ENCODE data around the gene SCIN.
A peak's percentile ranks its signal among the peaks of the same experiment; 100 is the strongest.
"Not testable (repeated sequence)": the region's sequence is repeated elsewhere in the genome, so short reads cannot be mapped to it uniquely, and the experiment has no call there.

The SCIN gene

GRCh38 chr7:12554872-12555271 lies 15.6 kb upstream of the SCIN start:
- no peak for DNase-seq (ENCODE audit: low spot score in 2 of 2)
- Mint-ChIP-seq H3K9me3 (peaks cover 3% of the 10 kb centered on the region), H3K4me1 (no peaks in the 10 kb centered on the region), H3K27ac (no peak overlapping the region), H3K4me3 (no peak overlapping the region), H3K36me3 (no peaks in the 10 kb centered on the region)
- no peak for ATAC-seq

- not testable (repeated sequence) for H3K4me1 Mint-ChIP-seq; H3K36me3 Mint-ChIP-seq; H3K27ac Mint-ChIP-seq; DNase-seq (ENCODE audit: low spot score in 2 of 2); H3K9me3 Mint-ChIP-seq; ATAC-seq; H3K4me3 Mint-ChIP-seq
These were observed 14.8 kb upstream of the SCIN start for GRCh38 chr7:12555695-12556094.

GRCh38 chr7:12556139-12556792 lies 14.3 kb upstream of the SCIN start:
- H3K36me3 Mint-ChIP-seq; H3K9me3 Mint-ChIP-seq; ATAC-seq; H3K4me3 Mint-ChIP-seq; H3K4me1 Mint-ChIP-seq; DNase-seq (ENCODE audit: low spot score in 2 of 2); H3K27ac Mint-ChIP-seq: not testable (repeated sequence)

- Mint-ChIP-seq H3K4me3 (no peak overlapping the region), H3K27ac (no peak overlapping the region), H3K4me1 (no peaks in the 10 kb centered on the region), H3K9me3 (peaks cover 3% of the 10 kb centered on the region), H3K36me3 (no peaks in the 10 kb centered on the region)
- DNase-seq (ENCODE audit: low spot score in 2 of 2) (no peak), ATAC-seq (no peak)
These were observed 13.2 kb upstream of the SCIN start for GRCh38 chr7:12557282-12557681.

DNA sequence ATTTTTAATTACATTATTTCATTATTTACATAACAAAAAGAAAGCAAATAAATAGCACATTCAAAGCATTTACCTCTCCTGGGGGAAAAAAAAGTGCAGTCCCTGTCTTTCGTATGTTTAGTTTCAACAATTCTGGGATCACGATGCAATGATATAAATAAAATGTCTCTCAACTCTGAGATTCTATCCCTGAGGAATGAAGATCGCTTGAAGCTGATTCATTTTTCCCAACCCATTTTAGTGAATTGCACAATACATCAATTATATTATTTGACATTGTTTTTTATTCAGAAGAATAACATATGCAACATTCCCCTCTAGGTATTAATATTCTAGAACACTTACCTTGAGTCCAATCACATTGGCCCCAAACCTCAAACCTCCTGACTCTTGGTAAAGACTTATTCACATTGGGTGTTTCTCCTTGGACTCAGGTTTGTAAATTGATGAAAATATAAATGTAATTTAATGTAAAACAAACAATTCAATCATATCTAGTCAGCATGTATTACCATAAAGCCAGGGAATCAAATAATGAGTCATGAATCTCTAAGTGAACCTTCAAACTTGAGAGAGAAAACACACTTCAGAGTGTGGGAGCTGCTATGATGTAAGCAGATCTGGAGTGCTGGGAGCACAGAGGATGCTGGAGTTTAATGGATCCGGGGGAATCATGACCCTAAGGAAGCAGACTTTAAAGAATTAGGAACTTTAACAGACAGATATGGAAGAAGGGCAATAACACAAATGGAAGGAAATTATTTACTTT lies 5.3 kb upstream of the SCIN start:
- DNase-seq (ENCODE audit: low spot score in 2 of 2), result no peak
- H3K4me1 Mint-ChIP-seq, result peaks cover 4% of the 10 kb centered on the region
- H3K4me3 Mint-ChIP-seq, result no peak overlapping the region

DNA sequence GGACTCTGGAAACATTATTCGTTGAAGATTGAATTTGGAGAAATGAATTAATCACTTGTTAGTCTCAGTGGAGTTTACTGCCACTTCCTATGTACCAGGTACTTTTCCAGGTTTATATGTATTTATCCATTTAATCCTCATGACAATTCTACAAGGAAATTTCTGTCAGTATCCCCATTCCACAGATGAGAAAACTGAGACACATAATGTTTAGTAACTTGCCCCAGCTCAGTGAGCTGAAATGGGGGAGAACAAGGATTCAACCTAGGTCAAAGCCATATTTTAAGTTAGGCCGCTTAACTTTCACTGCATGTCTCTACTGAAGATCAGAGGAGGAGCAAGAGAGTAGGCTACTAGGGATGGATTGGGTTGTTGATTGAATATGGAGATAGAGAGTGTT lies 4.6 kb upstream of the SCIN start:
- peaks cover 9% of the 10 kb centered on the region for H3K4me1 Mint-ChIP-seq
- no peak overlapping the region for H3K27ac Mint-ChIP-seq
- DNase-seq (ENCODE audit: low spot score in 2 of 2), result no peak
- no peak for ATAC-seq
- no peak overlapping the region for H3K4me3 Mint-ChIP-seq
- no peaks in the 10 kb centered on the region for H3K9me3 Mint-ChIP-seq
- H3K36me3 Mint-ChIP-seq, result no peaks in the 10 kb centered on the region

More for the DNA sequence above, 5.3 kb upstream of the SCIN start:
- Mint-ChIP-seq H3K9me3 (no peaks in the 10 kb centered on the region), H3K36me3 (no peaks in the 10 kb centered on the region), H3K27ac (no peak overlapping the region)
- no peak for ATAC-seq

DNA sequence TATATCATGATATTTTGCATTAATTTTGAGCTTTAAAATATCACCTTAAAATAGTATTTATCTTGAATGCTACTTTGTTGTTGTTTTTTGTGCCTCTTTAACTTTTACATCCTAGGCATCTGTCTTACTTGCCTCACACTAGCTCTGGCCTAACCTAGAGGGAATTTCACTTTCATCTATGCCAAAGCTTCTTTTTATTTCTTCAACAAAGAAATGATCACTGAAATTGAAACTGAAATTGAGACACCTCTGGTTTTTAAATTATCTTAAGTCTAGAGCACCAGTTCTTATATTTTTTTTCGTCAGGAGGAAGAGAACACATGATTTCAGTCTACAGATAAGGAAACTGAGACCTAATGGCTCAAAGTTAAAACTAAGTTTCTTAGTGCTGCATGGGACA lies 3.5 kb upstream of the SCIN start:
- ATAC-seq (no peak), DNase-seq (ENCODE audit: low spot score in 2 of 2) (no peak)
- Mint-ChIP-seq H3K9me3 (no peaks in the 10 kb centered on the region), H3K4me1 (peaks cover 9% of the 10 kb centered on the region), H3K4me3 (no peak overlapping the region), H3K27ac (no peak overlapping the region), H3K36me3 (no peaks in the 10 kb centered on the region)

DNA sequence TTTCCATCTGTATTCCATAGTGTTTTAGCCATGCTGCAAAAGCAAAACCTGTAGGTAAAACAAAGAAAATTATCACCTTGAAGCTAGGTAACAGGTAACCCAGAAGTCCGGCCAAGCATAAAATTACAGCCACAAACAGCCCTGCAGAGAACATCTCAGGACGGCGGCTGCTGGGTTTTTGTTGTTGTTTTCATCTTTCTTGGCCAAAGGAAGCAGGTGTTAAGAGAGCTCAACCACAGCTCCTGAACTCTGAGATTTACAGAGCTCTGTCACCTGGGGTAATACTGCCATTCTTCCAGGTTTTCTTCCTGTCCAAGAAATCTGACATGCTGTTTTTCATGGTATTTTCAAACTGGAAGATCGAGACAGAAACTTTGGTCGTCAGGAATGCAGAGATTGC lies 847 bp upstream of the SCIN start:
- Mint-ChIP-seq H3K4me3 (peak overlapping the region; percentile 71), H3K36me3 (no peaks in the 10 kb centered on the region), H3K9me3 (no peaks in the 10 kb centered on the region), H3K4me1 (peaks cover 14% of the 10 kb centered on the region), H3K27ac (no peak overlapping the region)
- ATAC-seq (no peak), DNase-seq (ENCODE audit: low spot score in 2 of 2) (no peak)

DNA sequence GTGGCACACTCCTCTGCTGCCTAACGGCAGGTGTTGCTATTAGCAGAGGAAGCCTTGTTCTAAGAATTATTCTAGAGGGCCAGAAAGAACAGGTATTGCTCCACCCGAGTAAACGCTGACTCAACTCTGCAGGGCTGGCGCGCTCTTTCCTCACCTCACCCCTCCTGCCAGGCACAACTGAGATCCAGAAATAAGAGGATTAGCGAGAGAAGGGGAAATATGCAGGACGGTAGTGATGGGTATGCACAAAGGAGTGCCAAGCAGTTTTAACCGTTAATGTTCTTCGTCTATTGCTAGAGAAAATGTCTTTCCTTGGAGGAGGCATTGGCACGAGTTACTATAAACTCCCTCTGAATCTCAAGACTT lies 369 bp upstream of the SCIN start:
- H3K36me3 Mint-ChIP-seq, result no peaks in the 10 kb centered on the region
- ATAC-seq (peak; percentile 45), DNase-seq (ENCODE audit: low spot score in 2 of 2) (no peak)
- peaks cover 14% of the 10 kb centered on the region for H3K4me1 Mint-ChIP-seq
- H3K4me3 Mint-ChIP-seq, result peak overlapping the region; percentile 71
- H3K9me3 Mint-ChIP-seq, result no peaks in the 10 kb centered on the region
- H3K27ac Mint-ChIP-seq, result no peak overlapping the region

GRCh38 chr7:12571691-12572090 lies 1.2 kb downstream of the SCIN start:
- ATAC-seq (no peak), DNase-seq (ENCODE audit: low spot score in 2 of 2) (no peak)
- no peaks in the 10 kb centered on the region for H3K36me3 Mint-ChIP-seq
- H3K27ac Mint-ChIP-seq, result no peak overlapping the region
- no peaks in the 10 kb centered on the region for H3K9me3 Mint-ChIP-seq
- peaks cover 14% of the 10 kb centered on the region for H3K4me1 Mint-ChIP-seq
- H3K4me3 Mint-ChIP-seq, result no peak overlapping the region

DNA sequence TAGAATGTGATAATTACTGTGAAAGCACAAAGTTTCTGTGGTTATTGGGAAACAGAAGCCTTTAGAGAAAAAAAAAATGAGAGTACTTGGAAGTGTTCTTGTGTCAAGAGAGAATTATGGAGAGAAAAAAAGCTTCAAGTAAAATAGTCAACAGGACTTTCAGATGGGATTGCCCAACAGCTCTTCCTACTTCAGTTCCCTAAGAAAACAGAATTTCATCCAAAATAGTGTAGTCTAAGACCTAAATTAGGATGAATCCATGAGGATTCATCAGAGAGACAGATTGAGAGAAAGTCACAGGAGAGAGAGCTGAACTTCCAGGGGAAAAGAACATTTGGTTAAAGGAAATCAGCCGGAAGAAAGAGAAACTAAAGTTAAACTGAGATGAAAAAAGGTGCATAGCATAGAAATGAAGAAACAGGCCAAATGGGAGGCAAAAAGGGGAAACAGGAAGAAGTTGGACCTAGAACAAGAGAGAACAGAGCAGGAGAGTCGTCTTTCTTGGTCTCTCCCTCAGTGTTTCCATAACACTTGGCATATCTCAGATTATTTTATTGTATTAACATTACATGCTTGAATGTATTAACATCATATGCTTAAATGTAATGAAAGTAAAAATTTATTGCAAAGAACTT lies 2.5 kb downstream of the SCIN start:
- Mint-ChIP-seq H3K36me3 (no peaks in the 10 kb centered on the region), H3K4me1 (peaks cover 14% of the 10 kb centered on the region), H3K9me3 (no peaks in the 10 kb centered on the region), H3K4me3 (no peak overlapping the region), H3K27ac (no peak overlapping the region)
- ATAC-seq (no peak), DNase-seq (ENCODE audit: low spot score in 2 of 2) (no peak)

DNA sequence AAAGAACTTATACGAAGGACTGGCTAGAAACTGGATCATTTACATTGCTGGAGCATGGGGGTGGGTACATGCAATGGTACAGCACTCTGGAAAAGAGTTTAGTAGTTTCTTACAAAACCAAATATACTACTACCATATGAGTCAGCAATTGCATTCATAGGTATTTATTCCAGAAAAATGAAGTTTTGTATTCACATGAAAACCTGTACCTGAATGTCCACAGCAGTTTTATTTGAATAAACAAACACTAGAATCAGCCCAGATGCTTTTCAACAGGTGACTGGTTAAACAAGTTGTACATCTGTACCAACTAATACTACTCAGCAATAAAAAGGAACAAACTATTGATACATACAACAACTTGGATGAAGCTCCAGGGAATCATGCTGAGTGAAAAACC lies 3.4 kb downstream of the SCIN start:
- Mint-ChIP-seq H3K9me3 (no peaks in the 10 kb centered on the region), H3K4me3 (no peak overlapping the region), H3K36me3 (no peaks in the 10 kb centered on the region), H3K4me1 (peaks cover 14% of the 10 kb centered on the region), H3K27ac (no peak overlapping the region)
- DNase-seq (ENCODE audit: low spot score in 2 of 2) (no peak), ATAC-seq (no peak)

GRCh38 chr7:12578930-12579640 lies 8.6 kb downstream of the SCIN start:
- Mint-ChIP-seq H3K36me3 (no peaks in the 10 kb centered on the region), H3K4me1 (no peaks in the 10 kb centered on the region), H3K9me3 (no peaks in the 10 kb centered on the region), H3K27ac (no peak overlapping the region), H3K4me3 (no peak overlapping the region)
- DNase-seq (ENCODE audit: low spot score in 2 of 2), result no peak
- no peak for ATAC-seq

- Mint-ChIP-seq H3K36me3 (no peaks in the 10 kb centered on the region), H3K4me1 (no peaks in the 10 kb centered on the region), H3K9me3 (no peaks in the 10 kb centered on the region), H3K27ac (no peak overlapping the region), H3K4me3 (no peak overlapping the region)
- no peak for DNase-seq (ENCODE audit: low spot score in 2 of 2)
- ATAC-seq, result no peak
These were observed 11.4 kb downstream of the SCIN start for GRCh38 chr7:12581897-12582296.

- ATAC-seq, result no peak
- Mint-ChIP-seq H3K9me3 (no peaks in the 10 kb centered on the region), H3K27ac (no peak overlapping the region)
These were observed 11.8 kb downstream of the SCIN start for GRCh38 chr7:12582362-12582761.

More at GRCh38 chr7:12582362-12582761, 11.8 kb downstream of the SCIN start:
- DNase-seq (ENCODE audit: low spot score in 2 of 2), result no peak
- Mint-ChIP-seq H3K4me3 (no peak overlapping the region), H3K36me3 (no peaks in the 10 kb centered on the region), H3K4me1 (no peaks in the 10 kb centered on the region)

All from stimulated activated effector memory CD8-positive, alpha-beta T cell treated with anti-CD3 and anti-CD28 coated beads, Interleukin-12 subunit alpha, Interleukin-12 subunit beta, amount 100 ng/mL, for 72 hours (primary cell).